Chondrocyte (in vitro differentiated cells): Measurements from ENCODE around the gene PTTG1. TPM values are rescaled to one million over a fixed set of nuclear protein-coding genes. Genes with fewer than 3 reads are reported as not detected.

Source experiments
- DNase-seq: peaks from one replicate; pipeline ENCODE4 v3.0.0; 2021; ENCODE audit warnings: mixed read lengths, low spot score
- H3K27ac Mint-ChIP-seq: one replicate; pipeline ENCODE4 v1.8.0; 2021; ENCODE audit warnings: mild to moderate bottlenecking, moderate library complexity, mixed read lengths; ENCODE audit not compliant: unreplicated experiment
- H3K27me3 Mint-ChIP-seq: 2 replicates; pipeline ENCODE4 v1.8.0; 2021; ENCODE audit warnings: low read depth, mixed read lengths
- H3K36me3 Mint-ChIP-seq: 2 replicates; pipeline ENCODE4 v1.8.0; 2021; ENCODE audit warnings: low read depth, mixed read lengths
- H3K4me1 Mint-ChIP-seq: 2 replicates; pipeline ENCODE4 v1.8.0; 2021; ENCODE audit warnings: low read depth, mild to moderate bottlenecking, mixed read lengths
- H3K4me3 Mint-ChIP-seq: one replicate; pipeline ENCODE4 v1.8.0; 2021; ENCODE audit warnings: mild to moderate bottlenecking, moderate library complexity, mixed read lengths; ENCODE audit not compliant: unreplicated experiment
- H3K9me3 Mint-ChIP-seq: 2 replicates; pipeline ENCODE4 v1.8.0; 2021; ENCODE audit warnings: low read depth, mixed read lengths
- total RNA-seq: library from RNA; stranded (reverse); gene quantifications from 3 replicates; pipeline ENCODE4 v1.2.1, GENCODE V29; 2021
- TF ChIP-seq, protein P1 (sequence below): fragments of 200-600 bp; sonication (generic); IDR thresholded peaks from 2 replicates; pipeline ENCODE4 v1.5.0; 2021; ENCODE audit warnings: antibody characterized with exemption, mild to moderate bottlenecking, moderate library complexity

Gene PTTG1
- total RNA-seq, 1 donor from 2014 or later = 15.5 TPM

DNA sequence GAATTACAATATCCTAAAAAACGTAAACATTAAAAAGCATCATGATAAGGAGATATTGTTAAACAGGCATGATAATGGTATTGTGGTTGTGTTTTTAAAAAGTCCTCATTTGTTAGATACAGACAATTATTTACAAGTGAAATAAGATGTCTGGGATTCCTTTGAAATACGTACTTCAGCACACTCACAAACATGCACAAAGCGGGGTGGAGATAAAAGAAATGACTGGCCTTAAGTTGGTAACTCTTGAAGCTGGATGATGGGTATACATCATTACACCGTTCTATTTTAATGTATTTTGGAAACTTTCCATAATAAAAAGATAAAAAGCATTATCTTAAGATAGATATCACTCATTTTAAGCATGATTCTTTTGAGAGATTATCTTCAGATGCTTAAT is 22.8 kb upstream of the PTTG1 start:
- no peak for DNase-seq
- H3K9me3 Mint-ChIP-seq = no peaks in the 10 kb centered on the region
- peaks cover 34% of the 10 kb centered on the region for H3K4me1 Mint-ChIP-seq
- no peaks in the 10 kb centered on the region for H3K27me3 Mint-ChIP-seq
- peak overlapping the region; percentile 84 for H3K4me3 Mint-ChIP-seq
- no peak overlapping the region for H3K27ac Mint-ChIP-seq
- H3K36me3 Mint-ChIP-seq = peaks cover 8% of the 10 kb centered on the region
- TF ChIP-seq, protein P1, sequence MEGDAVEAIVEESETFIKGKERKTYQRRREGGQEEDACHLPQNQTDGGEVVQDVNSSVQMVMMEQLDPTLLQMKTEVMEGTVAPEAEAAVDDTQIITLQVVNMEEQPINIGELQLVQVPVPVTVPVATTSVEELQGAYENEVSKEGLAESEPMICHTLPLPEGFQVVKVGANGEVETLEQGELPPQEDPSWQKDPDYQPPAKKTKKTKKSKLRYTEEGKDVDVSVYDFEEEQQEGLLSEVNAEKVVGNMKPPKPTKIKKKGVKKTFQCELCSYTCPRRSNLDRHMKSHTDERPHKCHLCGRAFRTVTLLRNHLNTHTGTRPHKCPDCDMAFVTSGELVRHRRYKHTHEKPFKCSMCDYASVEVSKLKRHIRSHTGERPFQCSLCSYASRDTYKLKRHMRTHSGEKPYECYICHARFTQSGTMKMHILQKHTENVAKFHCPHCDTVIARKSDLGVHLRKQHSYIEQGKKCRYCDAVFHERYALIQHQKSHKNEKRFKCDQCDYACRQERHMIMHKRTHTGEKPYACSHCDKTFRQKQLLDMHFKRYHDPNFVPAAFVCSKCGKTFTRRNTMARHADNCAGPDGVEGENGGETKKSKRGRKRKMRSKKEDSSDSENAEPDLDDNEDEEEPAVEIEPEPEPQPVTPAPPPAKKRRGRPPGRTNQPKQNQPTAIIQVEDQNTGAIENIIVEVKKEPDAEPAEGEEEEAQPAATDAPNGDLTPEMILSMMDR = no peak

DNA sequence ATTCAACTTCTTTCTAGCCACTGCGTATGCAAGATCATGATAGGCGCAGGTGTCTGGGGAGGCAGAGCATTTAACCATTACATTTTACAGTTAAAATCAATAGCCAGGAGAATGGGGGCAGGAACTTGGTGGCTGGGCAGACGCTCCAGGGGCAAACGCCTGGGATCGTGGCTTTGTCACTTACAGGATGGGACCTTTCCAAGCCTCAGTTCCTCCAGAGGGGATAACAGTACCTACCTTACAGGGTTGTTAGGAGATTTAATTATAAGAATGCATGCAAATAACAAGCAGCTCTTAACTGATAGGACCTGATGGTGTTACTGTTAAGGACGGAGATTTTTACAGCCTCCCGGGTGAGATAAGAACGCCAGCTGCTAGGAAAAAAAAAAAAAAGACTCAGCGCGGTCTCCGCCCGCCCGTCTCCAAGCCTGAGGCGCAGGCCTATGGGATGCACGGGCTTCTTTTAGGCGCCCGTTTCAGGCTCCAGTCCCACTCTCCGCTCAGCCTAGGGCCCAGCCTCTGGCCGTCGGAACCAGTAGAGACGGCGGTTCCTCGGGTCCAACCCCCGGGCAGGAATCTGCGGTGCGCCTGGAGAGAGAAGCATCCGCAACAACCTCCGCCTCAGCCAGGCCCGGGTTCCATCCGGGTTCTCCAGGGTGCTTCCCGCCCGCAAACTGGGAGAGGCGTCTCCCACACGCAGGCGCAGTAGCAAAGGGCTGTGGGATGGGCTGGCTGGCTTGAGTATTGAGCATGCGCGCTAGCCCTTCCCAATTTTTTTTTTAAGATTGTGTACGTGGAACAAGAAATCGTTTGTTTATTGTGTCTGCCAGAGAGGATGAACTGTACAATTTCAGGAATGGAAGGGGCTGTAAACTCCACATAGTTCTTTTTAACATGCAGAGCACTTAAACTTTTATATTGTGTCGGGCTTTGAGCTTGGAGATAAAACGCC is 22.0 kb upstream of the PTTG1 start, which contains the start of gene FAM200C:
TSS of gene FAM200C (minus strand) at position 653 of the 952 bp plus-strand sequence. CDS start 4,564 bp downstream, outside the sequence.
- H3K27me3 Mint-ChIP-seq = no peaks in the 10 kb centered on the region
- peaks cover 15% of the 10 kb centered on the region for H3K36me3 Mint-ChIP-seq

DNA sequence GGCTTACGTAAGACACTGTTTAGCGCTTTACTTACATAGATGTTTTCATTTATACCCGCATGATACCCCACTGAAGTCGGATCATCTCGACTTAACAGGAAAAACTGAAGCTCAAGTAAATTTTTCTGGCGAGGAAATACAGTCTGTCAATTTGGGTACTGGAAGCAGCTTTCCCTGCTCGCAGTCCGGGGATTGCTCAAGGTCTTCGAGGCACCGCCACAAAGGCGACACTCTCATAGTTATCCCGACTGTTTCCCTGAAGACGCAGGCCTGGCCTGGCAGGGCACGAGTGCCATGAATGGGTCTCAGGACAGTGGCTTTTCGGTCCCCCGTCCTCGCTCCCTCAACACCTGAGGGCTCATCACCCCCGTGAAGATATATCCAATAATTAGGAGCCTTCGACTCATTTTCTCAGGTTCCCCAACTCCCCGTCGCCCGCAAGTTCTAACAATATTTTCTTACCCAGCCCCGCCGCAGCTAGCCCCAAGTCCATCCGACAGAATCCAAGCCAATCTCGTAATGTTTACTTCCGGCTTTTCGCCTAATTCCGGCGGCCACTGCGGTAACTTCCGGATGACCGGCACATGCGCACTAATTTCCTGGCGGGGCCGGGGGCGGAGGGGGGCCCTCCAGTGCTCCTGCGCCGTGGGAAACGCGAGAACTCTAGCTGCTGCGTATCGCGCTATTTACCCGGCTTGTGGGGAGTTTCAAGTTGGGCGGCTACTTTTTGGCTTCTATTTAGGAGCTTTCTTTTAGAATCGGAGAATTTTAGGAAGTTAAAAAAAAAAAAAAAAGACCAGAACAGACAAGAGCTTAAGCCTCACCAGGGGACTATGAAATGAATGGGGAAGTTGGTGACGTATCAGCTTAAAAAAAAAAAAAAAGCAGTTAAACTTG is 2.8 kb upstream of the PTTG1 start, which contains the start of gene SLU7:
TSS of gene SLU7 (minus strand) at position 521 of the 897 bp plus-strand sequence. CDS start 3,787 bp downstream, outside the sequence.
- TF ChIP-seq, protein P1 = no peak
- H3K9me3 Mint-ChIP-seq = no peaks in the 10 kb centered on the region
- peaks cover 53% of the 10 kb centered on the region for H3K4me1 Mint-ChIP-seq
- H3K4me3 Mint-ChIP-seq = peak within 1 kb of the TSS; percentile 99
- H3K27me3 Mint-ChIP-seq = no peaks in the 10 kb centered on the region
- H3K27ac Mint-ChIP-seq = peak within 1 kb of the TSS; percentile 100
- H3K36me3 Mint-ChIP-seq = peaks cover 2% of the 10 kb centered on the region
- DNase-seq = peak; percentile 97

More for the DNA sequence above, 22.0 kb upstream of the PTTG1 start, which contains the start of gene FAM200C:
- Mint-ChIP-seq H3K9me3 (no peaks in the 10 kb centered on the region), H3K4me1 (peaks cover 34% of the 10 kb centered on the region), H3K4me3 (peak within 1 kb of the TSS; percentile 84), H3K27ac (peak within 1 kb of the TSS; percentile 98)
- DNase-seq = peak; percentile 96
- TF ChIP-seq, protein P1 = no peak

DNA sequence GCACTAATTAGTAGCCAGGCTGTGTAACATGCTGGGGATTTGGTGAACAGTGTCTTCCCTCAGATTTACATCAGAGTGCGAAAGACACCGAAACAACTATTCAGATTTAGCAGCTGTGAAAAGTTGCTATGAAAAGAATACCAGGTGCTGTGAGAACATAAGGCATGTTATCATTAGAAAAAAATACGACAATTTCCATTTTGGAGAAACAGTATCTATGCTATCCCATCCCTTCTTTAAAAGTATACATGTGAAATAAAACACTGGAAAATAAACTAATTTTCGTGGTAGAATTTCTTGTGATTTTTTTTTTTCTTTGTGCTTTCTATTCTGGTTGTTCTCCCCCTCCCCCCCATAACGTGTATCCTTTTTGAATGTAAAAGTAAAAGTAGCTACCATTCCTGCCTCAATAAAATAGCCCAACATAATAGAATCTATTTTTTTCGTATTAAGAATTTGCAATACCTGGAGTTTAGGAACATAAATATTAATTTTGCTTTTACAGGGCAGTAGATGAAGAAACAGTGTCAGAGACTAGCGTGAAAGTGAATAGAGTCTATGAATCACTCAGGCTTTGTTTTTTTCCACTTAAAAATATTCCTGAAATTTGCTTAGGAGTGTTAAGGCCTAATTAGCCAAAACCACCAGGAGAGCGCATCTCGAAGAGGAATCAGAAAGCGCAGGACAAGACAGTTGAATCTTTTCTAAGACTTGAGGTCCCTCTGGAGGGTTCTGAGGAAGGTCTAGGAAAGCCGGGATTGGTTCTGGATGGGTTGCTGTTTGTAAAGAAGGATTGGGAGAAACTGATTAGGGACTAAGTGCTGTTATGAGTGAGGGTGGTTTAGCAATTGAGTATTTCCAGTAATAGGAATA is 2.0 kb upstream of the PTTG1 start:
- Mint-ChIP-seq H3K9me3 (no peaks in the 10 kb centered on the region), H3K36me3 (peaks cover 2% of the 10 kb centered on the region), H3K4me3 (peak overlapping the region; percentile 99), H3K27ac (peak overlapping the region; percentile 100), H3K27me3 (no peaks in the 10 kb centered on the region), H3K4me1 (peaks cover 60% of the 10 kb centered on the region)
- DNase-seq = no peak
- TF ChIP-seq, protein P1 = no peak
